WTC11 (cell line): Measurements from ENCODE around the gene POP5. TPM values are rescaled to one million over a fixed set of nuclear protein-coding genes. Genes with fewer than 3 reads are reported as not detected.

Experiments used
- ATAC-seq: fragments of 200-7000 bp; cut with Tn5 transposase; 2 replicates; pipeline ENCODE4 v1.10.0; 2021; ENCODE audit warnings: mild to moderate bottlenecking, moderate library complexity
- CTCF ChIA-PET: fragments of 300-600 bp; sonication (Branson Sonifier 250); formaldehyde crosslinking; loops from one replicate; lab custom pipeline; 2021; ENCODE audit warnings: antibody characterized with exemption; lab: Charles Lee
- POLR2A ChIA-PET: fragments of 350-600 bp; sonication (Branson Sonifier 250); formaldehyde crosslinking; loops from one replicate; lab custom pipeline; 2021; ENCODE audit warnings: antibody characterized with exemption; lab: Charles Lee
- DNase-seq: peaks from one replicate; pipeline ENCODE4 v3.0.0; 2021; ENCODE audit warnings: low spot score
- H3K27ac Mint-ChIP-seq: 2 replicates; pipeline ENCODE4 v1.8.0; 2021; ENCODE audit warnings: mixed read lengths
- H3K27me3 Mint-ChIP-seq: 2 replicates; pipeline ENCODE4 v1.8.0; 2021; ENCODE audit warnings: low read depth, mild to moderate bottlenecking, moderate library complexity, mixed read lengths
- H3K36me3 Mint-ChIP-seq: 2 replicates; pipeline ENCODE4 v1.8.0; 2021; ENCODE audit warnings: mixed read lengths
- H3K4me1 Mint-ChIP-seq: 2 replicates; pipeline ENCODE4 v1.8.0; 2022; ENCODE audit warnings: mixed read lengths
- H3K4me3 Mint-ChIP-seq: 2 replicates; pipeline ENCODE4 v1.8.0; 2021; ENCODE audit warnings: mild to moderate bottlenecking, moderate library complexity, mixed read lengths
- H3K9me3 Mint-ChIP-seq: 2 replicates; pipeline ENCODE4 v1.8.0; 2021; ENCODE audit warnings: mixed read lengths
- GABPB1 ChIP-seq: sonication (generic); formaldehyde crosslinking; IDR thresholded peaks from 2 replicates; pipeline ENCODE4 v1.8.1; 2023; ENCODE audit warnings: mild to moderate bottlenecking, missing genetic modification reagents
- GRHL2 ChIP-seq: fragments of 250-450 bp; sonication (Bioruptor Pico); IDR thresholded peaks from 2 replicates; pipeline ENCODE4 v1.8.0; 2022; ENCODE audit warnings: mild to moderate bottlenecking, moderate library complexity; ENCODE audit not compliant: insufficient replicate concordance, severe bottlenecking
- IRF1 ChIP-seq: sonication (generic); formaldehyde crosslinking; IDR thresholded peaks from 2 replicates; pipeline ENCODE4 v1.8.0; 2023; ENCODE audit warnings: missing genetic modification reagents
- NFATC4 ChIP-seq: fragments of 250-450 bp; sonication (Bioruptor Pico); IDR thresholded peaks from 2 replicates; pipeline ENCODE4 v1.9.0; 2021; ENCODE audit warnings: mild to moderate bottlenecking
- NFE2L1 ChIP-seq: sonication (generic); formaldehyde crosslinking; IDR thresholded peaks from 2 replicates; pipeline ENCODE4 v1.8.1; 2023; ENCODE audit warnings: missing genetic modification reagents
- NR2C2 ChIP-seq: sonication (generic); formaldehyde crosslinking; IDR thresholded peaks from 2 replicates; pipeline ENCODE4 v1.8.0; 2022; ENCODE audit warnings: mild to moderate bottlenecking, missing genetic modification reagents
- PRRX2 ChIP-seq: fragments of 250-450 bp; sonication (Bioruptor Pico); IDR thresholded peaks from 2 replicates; pipeline ENCODE4 v1.8.0; 2021; ENCODE audit warnings: mild to moderate bottlenecking
- RELA ChIP-seq: sonication (generic); formaldehyde crosslinking; IDR thresholded peaks from 2 replicates; pipeline ENCODE4 v1.8.1; 2022; ENCODE audit warnings: missing genetic modification reagents, mild to moderate bottlenecking, borderline replicate concordance
- TCF7 ChIP-seq: sonication (generic); formaldehyde crosslinking; IDR thresholded peaks from 2 replicates; pipeline ENCODE4 v1.8.0; 2022; ENCODE audit warnings: mild to moderate bottlenecking, low read depth, missing genetic modification reagents, moderate library complexity
- ZBTB21 ChIP-seq: sonication (generic); formaldehyde crosslinking; IDR thresholded peaks from 2 replicates; pipeline ENCODE4 v1.8.1; 2023; ENCODE audit warnings: mild to moderate bottlenecking, missing genetic modification reagents, borderline replicate concordance
- ZNF263 ChIP-seq: sonication (generic); formaldehyde crosslinking; IDR thresholded peaks from 2 replicates; pipeline ENCODE4 v1.8.1; 2022; ENCODE audit warnings: low read depth, mild to moderate bottlenecking, moderate library complexity, missing genetic modification reagents
- ZNF281 ChIP-seq: sonication (generic); formaldehyde crosslinking; IDR thresholded peaks from 2 replicates; pipeline ENCODE4 v1.8.0; 2023; ENCODE audit warnings: mild to moderate bottlenecking, missing genetic modification reagents
- ZNF317 ChIP-seq: sonication (generic); formaldehyde crosslinking; IDR thresholded peaks from 2 replicates; pipeline ENCODE4 v1.8.1; 2023; ENCODE audit warnings: low read depth, mild to moderate bottlenecking, moderate library complexity, missing genetic modification reagents, borderline replicate concordance
- ZNF423 ChIP-seq: fragments of 250-450 bp; sonication (Bioruptor Pico); IDR thresholded peaks from 2 replicates; pipeline ENCODE4 v2.1.2; 2022; ENCODE audit warnings: mild to moderate bottlenecking, moderate library complexity
- total RNA-seq: library from RNA; stranded (reverse); gene quantifications from 3 replicates; pipeline ENCODE4 v1.2.3, GENCODE V29; 2021
- TF ChIP-seq, protein P1 (sequence below): sonication (generic); formaldehyde crosslinking; IDR thresholded peaks from 2 replicates; pipeline ENCODE4 v1.8.1; 2022; ENCODE audit warnings: mild to moderate bottlenecking, missing genetic modification reagents, moderate library complexity, borderline replicate concordance
- TF ChIP-seq, protein P2 (sequence below): fragments of 250-450 bp; sonication (Bioruptor Pico); IDR thresholded peaks from 2 replicates; pipeline ENCODE4 v1.9.0; 2021; ENCODE audit warnings: mild to moderate bottlenecking
- TF ChIP-seq, protein P3 (sequence below): fragments of 250-450 bp; sonication (Bioruptor Pico); IDR thresholded peaks from 2 replicates; pipeline ENCODE4 v2.1.2; 2022; ENCODE audit warnings: mild to moderate bottlenecking, moderate library complexity

The POP5 gene
- total RNA-seq, 1 experiment from 2014 or later = 54.7 TPM

DNA sequence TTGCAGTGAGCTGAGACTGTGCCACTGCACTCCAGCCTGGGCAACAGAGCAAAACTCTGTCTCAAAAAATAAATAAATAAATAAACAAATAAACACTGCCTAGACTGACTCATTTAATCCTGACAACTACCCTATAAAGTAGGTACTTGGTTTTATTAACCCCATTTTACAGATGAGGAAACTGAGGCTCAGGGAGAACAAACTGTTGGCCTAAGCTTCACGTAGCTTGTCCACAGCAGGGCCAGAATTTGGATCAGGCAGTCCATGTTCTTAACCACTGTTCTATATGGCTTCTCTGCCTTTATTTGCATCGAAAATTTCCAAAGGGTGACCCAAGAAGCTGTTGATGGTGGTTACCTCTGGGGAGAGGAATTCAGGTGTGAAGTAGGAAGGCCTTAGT is 5.7 kb upstream of the POP5 start (continued):
- no peak for TF ChIP-seq ZNF281 (CRISPR knock-in tag)
- no peak for TF ChIP-seq GRHL2 (CRISPR knock-in tag)
- no peak for TF ChIP-seq TCF7
- no peak for TF ChIP-seq IRF1 (CRISPR knock-in tag)
- TF ChIP-seq NR2C2 (CRISPR knock-in tag) = no peak
- no peak for TF ChIP-seq ZBTB21 (CRISPR knock-in tag)
- TF ChIP-seq RELA (CRISPR knock-in tag) = no peak
- no peak for TF ChIP-seq NFATC4 (CRISPR knock-in tag)
- TF ChIP-seq, protein P1, sequence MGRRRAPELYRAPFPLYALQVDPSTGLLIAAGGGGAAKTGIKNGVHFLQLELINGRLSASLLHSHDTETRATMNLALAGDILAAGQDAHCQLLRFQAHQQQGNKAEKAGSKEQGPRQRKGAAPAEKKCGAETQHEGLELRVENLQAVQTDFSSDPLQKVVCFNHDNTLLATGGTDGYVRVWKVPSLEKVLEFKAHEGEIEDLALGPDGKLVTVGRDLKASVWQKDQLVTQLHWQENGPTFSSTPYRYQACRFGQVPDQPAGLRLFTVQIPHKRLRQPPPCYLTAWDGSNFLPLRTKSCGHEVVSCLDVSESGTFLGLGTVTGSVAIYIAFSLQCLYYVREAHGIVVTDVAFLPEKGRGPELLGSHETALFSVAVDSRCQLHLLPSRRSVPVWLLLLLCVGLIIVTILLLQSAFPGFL = no peak
- TF ChIP-seq GABPB1 (CRISPR knock-in tag) = no peak
- TF ChIP-seq, protein P2, sequence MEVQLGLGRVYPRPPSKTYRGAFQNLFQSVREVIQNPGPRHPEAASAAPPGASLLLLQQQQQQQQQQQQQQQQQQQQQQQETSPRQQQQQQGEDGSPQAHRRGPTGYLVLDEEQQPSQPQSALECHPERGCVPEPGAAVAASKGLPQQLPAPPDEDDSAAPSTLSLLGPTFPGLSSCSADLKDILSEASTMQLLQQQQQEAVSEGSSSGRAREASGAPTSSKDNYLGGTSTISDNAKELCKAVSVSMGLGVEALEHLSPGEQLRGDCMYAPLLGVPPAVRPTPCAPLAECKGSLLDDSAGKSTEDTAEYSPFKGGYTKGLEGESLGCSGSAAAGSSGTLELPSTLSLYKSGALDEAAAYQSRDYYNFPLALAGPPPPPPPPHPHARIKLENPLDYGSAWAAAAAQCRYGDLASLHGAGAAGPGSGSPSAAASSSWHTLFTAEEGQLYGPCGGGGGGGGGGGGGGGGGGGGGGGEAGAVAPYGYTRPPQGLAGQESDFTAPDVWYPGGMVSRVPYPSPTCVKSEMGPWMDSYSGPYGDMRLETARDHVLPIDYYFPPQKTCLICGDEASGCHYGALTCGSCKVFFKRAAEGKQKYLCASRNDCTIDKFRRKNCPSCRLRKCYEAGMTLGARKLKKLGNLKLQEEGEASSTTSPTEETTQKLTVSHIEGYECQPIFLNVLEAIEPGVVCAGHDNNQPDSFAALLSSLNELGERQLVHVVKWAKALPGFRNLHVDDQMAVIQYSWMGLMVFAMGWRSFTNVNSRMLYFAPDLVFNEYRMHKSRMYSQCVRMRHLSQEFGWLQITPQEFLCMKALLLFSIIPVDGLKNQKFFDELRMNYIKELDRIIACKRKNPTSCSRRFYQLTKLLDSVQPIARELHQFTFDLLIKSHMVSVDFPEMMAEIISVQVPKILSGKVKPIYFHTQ (CRISPR knock-in tag) = no peak
- TF ChIP-seq, protein P3, sequence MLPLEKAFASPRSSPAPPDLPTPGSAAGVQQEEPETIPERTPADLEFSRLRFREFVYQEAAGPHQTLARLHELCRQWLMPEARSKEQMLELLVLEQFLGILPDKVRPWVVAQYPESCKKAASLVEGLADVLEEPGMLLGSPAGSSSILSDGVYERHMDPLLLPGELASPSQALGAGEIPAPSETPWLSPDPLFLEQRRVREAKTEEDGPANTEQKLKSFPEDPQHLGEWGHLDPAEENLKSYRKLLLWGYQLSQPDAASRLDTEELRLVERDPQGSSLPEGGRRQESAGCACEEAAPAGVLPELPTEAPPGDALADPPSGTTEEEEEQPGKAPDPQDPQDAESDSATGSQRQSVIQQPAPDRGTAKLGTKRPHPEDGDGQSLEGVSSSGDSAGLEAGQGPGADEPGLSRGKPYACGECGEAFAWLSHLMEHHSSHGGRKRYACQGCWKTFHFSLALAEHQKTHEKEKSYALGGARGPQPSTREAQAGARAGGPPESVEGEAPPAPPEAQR (CRISPR knock-in tag) = no peak

- TF ChIP-seq ZNF281 (CRISPR knock-in tag) (no peak), ZNF317 (no peak), ZNF423 (no peak), TCF7 (no peak), NFE2L1 (CRISPR knock-in tag) (no peak), GABPB1 (CRISPR knock-in tag) (no peak), ZNF263 (CRISPR knock-in tag) (no peak), PRRX2 (CRISPR knock-in tag) (no peak)
- TF ChIP-seq, protein P1 = no peak
- TF ChIP-seq, protein P3 (CRISPR knock-in tag) = no peak
- no peak overlapping the region for H3K4me3 Mint-ChIP-seq
- DNase-seq = no peak
- no peaks in the 10 kb centered on the region for H3K9me3 Mint-ChIP-seq
- H3K36me3 Mint-ChIP-seq = no peaks in the 10 kb centered on the region
- H3K4me1 Mint-ChIP-seq = peaks cover 14% of the 10 kb centered on the region
- ATAC-seq = no peak
- ChIA-PET POLR2A (no interaction called here), CTCF (no interaction called here)
- peaks cover 13% of the 10 kb centered on the region for H3K27me3 Mint-ChIP-seq
- no peak overlapping the region for H3K27ac Mint-ChIP-seq
Observed at GRCh38 chr12:120586206-120586605, 5.0 kb upstream of the POP5 start.
